B cell (primary cell): ENCODE data around the gene RGS6.

Experiments used
- CTCF ChIP-seq: fragments of 200-600 bp; IDR thresholded peaks from one replicate; pipeline ENCODE4 v1.8.0; 2022; ENCODE audit warnings: antibody characterized with exemption, mild to moderate bottlenecking
- EZH2 ChIP-seq: IDR thresholded peaks from 2 replicates; pipeline ENCODE4 v1.6.1; 2012; ENCODE audit warnings: borderline replicate concordance, low read depth, mild to moderate bottlenecking, moderate library complexity, low read length; ENCODE audit not compliant: insufficient read depth, poor library complexity, severe bottlenecking

GRCh38 chr14:72278316-72278715 lies 346.1 kb downstream of the RGS6 start:
- TF ChIP-seq CTCF (no peak), EZH2 (no peak)
